Activated naive CD4-positive, alpha-beta T cell treated with anti-CD3 and anti-CD28 coated beads, Interleukin-2, amount 10 ng/mL, durations not matched to agents 5 hours and 36 hours (primary cell): Measurements from ENCODE around the gene ABCA4. TPM values are rescaled to one million over a fixed set of nuclear protein-coding genes. Genes with fewer than 3 reads are reported as not detected.

ENCODE experiments used
- total RNA-seq, 2 experiments: library from RNA; stranded (reverse); gene quantifications; one replicate each; pipeline ENCODE4 v1.2.3, GENCODE V29; 2021

Gene ABCA4
- total RNA-seq, result not detected

DNA sequence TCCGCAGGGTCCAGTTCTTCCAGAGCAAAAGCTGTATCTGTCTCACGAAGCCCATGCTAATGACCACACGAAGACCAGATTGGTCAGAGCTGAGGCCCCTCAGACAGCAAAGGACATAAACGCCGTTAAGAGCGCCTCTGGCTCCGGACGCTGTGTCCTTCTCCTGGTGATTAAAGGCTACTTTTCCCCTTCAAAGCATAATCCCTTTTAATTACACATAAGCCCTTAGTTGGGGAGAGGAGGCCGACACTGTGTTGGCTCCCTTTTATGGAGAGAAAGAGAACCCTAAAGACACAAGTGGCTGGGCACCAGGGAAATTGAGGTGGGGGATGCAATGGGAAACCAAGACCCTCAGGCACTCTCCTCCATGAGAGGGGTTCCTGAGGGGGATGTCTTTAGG lies at the start of gene ABCA4:
Gene ABCA4, minus strand, starts transcription at position 158 of the 400 bp plus-strand sequence. Its CDS starts 103 bp downstream, at position 55.

Other genes starting within 250 kb of the ABCA4 start
- 10 to 100 TPM; 52.6 to 58.5 TPM for gene DNTTIP2, start 241.9 kb downstream of the ABCA4 start, total RNA-seq
- gene GCLM, start 211.7 kb downstream of the ABCA4 start, total RNA-seq, result 10 to 100 TPM; 17.0 to 18.2 TPM
- not detected for gene ARHGAP29, start 116.4 kb upstream of the ABCA4 start, total RNA-seq